Measurements from ENCODE around the gene TNFRSF8. TPM values are rescaled to one million over a fixed set of nuclear protein-coding genes. Genes with fewer than 3 reads are reported as not detected.

Gene TNFRSF8
- total RNA-seq, 2 experiments from 2014 or later: 1.5 to 1.8 TPM

DNA sequence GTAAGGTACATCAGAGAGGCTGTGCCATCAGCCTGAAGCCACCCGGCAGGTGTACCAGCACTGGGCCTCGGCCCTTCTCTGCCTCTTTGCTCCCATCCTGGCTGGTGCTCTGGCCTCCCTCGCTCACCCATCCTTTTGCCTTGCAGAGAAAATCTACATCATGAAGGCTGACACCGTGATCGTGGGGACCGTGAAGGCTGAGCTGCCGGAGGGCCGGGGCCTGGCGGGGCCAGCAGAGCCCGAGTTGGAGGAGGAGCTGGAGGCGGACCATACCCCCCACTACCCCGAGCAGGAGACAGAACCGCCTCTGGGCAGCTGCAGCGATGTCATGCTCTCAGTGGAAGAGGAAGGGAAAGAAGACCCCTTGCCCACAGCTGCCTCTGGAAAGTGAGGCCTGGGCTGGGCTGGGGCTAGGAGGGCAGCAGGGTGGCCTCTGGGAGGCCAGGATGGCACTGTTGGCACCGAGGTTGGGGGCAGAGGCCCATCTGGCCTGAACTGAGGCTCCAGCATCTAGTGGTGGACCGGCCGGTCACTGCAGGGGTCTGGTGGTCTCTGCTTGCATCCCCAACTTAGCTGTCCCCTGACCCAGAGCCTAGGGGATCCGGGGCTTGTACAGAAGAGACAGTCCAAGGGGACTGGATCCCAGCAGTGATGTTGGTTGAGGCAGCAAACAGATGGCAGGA, 79.2 kb downstream of the TNFRSF8 start:
- POLR2A ChIA-PET: interaction anchor here (1.0 to 1.9 kb wide), 5 partner anchors 12 to 41 kb away, joined by 3 to 5 read pairs (median 3); partner anchors contain the start of gene TNFRSF1B

GRCh38 chr1:12142891-12143630, 80.0 kb downstream of the TNFRSF8 start:
- Mint-ChIP-seq H3K36me3 (ENCODE audit: low read depth) (no peaks in the 10 kb centered on the region), H3K4me1 (ENCODE audit: low read depth) (peaks cover 43% of the 10 kb centered on the region), H3K9me3 (no peaks in the 10 kb centered on the region), H3K4me3 (no peak overlapping the region), H3K27me3 (no peaks in the 10 kb centered on the region), H3K27ac (peak overlapping the region; percentile 62)
- ChIA-PET CTCF (interaction anchor here (0.7 to 2.3 kb wide), 3 partner anchors 18 to 162 kb away, joined by 3 to 16 read pairs (median 3); no protein-coding TSS in a partner anchor), POLR2A (interaction anchor here (1.0 to 1.9 kb wide), 4 partner anchors 13 to 40 kb away, joined by 3 to 5 read pairs (median 4); no protein-coding TSS in a partner anchor)
- no peak for TF ChIP-seq CTCF (IDR thresholded peaks at IDR 0.05)
- no peak for DNase-seq
- intact Hi-C loops (cut with micrococcal nuclease): no loop called here
- no peak for ATAC-seq

More for the DNA sequence above, 79.2 kb downstream of the TNFRSF8 start:
- no peak for ATAC-seq
- CTCF ChIA-PET: interaction anchor here (2.3 kb wide), 1 partner anchor 17 kb away, joined by 16 read pairs; no protein-coding TSS in a partner anchor
- intact Hi-C loops (cut with micrococcal nuclease): no loop called here
- no peak for DNase-seq
- Mint-ChIP-seq H3K9me3 (no peaks in the 10 kb centered on the region), H3K4me3 (no peak overlapping the region), H3K4me1 (ENCODE audit: low read depth) (peaks cover 35% of the 10 kb centered on the region), H3K36me3 (ENCODE audit: low read depth) (no peaks in the 10 kb centered on the region), H3K27ac (no peak overlapping the region), H3K27me3 (no peaks in the 10 kb centered on the region)
- no peak for TF ChIP-seq CTCF (IDR thresholded peaks at IDR 0.05)

- no peaks in the 10 kb centered on the region for H3K9me3 Mint-ChIP-seq
- peaks cover 47% of the 10 kb centered on the region for H3K4me1 Mint-ChIP-seq (ENCODE audit: low read depth)
- no peak for DNase-seq
- peak overlapping the region; percentile 62 for H3K27ac Mint-ChIP-seq
- ChIA-PET POLR2A (interaction anchor here (1.5 kb wide), 1 partner anchor 13 kb away, joined by 3 read pairs; no protein-coding TSS in a partner anchor), CTCF (interaction anchor here (0.7 to 1.0 kb wide), 2 partner anchors 65 to 163 kb away, joined by 3 read pairs; no protein-coding TSS in a partner anchor)
- peak; percentile 43 for ATAC-seq
- H3K27me3 Mint-ChIP-seq: no peaks in the 10 kb centered on the region
- TF ChIP-seq CTCF (IDR thresholded peaks at IDR 0.05): no peak
- intact Hi-C loops (cut with micrococcal nuclease): no loop called here
- no peak overlapping the region for H3K4me3 Mint-ChIP-seq
- no peaks in the 10 kb centered on the region for H3K36me3 Mint-ChIP-seq (ENCODE audit: low read depth)
These were observed 80.6 kb downstream of the TNFRSF8 start for GRCh38 chr1:12143631-12144155.

GRCh38 chr1:12144236-12144635, 81.1 kb downstream of the TNFRSF8 start:
- H3K4me1 Mint-ChIP-seq (ENCODE audit: low read depth): peaks cover 53% of the 10 kb centered on the region
- DNase-seq (no peak), ATAC-seq (no peak)
- peak overlapping the region; percentile 62 for H3K27ac Mint-ChIP-seq
- no peaks in the 10 kb centered on the region for H3K27me3 Mint-ChIP-seq
- H3K9me3 Mint-ChIP-seq: peaks cover 4% of the 10 kb centered on the region
- no peak overlapping the region for H3K4me3 Mint-ChIP-seq
- intact Hi-C loops (cut with micrococcal nuclease): no loop called here
- POLR2A ChIA-PET: interaction anchor here (1.0 kb wide), 2 partner anchors 9 to 11 kb away, joined by 3 to 4 read pairs; no protein-coding TSS in a partner anchor
- peaks cover 4% of the 10 kb centered on the region for H3K36me3 Mint-ChIP-seq (ENCODE audit: low read depth)
- CTCF ChIA-PET: interaction anchor here (1.0 to 1.3 kb wide), 2 partner anchors 34 to 64 kb away, joined by 3 to 6 read pairs; no protein-coding TSS in a partner anchor
- no peak for TF ChIP-seq CTCF (IDR thresholded peaks at IDR 0.05)
